COLO668 (cell line): Measurements from ENCODE around the gene MMP3.

Source experiments
- DNase-seq: peaks from one replicate; lab custom pipeline; 2025; ENCODE audit not compliant: unreplicated experiment; lab: John Stamatoyannopoulos, UW

Gene MMP3

DNA sequence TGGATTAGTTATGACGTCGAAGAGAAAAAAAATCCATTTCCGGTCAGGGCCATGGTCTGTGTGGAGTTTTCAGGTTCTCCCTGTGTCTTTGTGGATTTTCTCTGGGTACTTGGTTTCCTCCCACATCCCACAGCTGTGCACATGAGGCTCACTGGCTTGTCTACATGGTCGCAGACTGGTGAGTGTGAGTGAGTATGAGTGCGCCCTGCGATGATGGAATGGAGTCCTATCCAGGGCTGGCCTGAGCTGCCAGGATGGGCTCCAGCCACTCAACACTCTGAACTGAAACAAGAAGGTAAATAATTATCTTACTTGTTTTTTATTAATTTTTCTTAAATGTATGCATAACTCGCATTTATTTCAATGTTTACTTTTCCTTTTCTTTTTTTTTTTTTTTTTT is 10.8 kb downstream of the MMP3 start:
- DNase-seq = no peak

DNA sequence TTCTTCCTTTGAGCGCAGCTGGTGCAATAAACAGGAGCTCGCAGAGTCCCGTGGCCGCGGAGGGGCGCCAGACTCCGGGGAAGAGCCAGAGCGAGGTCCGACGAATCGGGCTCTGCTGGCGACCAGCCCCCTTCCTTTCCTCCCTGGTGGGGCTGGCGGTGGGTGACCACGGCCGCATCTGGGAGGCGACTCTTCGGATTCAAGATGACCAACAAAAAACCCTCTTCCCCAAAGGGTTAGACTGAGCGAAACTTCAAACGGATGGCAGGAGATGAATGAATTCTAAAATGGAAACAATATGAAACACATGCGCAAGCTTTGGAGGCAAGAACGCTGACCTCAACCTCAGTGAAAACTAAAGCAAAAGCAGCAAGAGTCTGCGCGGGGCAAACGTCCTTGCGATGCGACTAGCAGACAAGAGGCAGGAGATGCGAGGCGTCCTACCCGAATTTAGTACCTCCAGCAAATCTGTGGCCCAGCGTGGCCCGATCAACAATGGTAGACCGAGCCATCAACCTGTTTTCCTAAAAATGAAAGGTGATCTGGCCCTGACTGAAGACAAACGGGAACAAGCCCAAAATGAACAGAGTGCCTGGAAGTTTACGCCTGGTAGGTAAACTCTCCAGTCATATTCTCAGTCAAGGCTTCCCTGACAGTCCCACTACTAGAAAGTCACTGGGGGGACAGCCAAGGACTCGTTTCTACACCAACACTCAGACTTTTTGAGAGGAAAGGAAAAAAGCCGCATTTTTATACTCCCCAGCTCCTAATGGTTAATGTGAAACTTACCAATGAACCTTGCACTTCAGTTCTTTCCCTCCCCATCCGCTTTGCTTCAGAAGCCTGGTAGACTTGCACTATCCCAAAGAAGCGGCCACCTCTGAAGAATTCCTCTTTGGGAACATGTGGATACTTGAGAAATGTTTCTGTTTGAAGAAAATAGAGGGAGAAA is 11.6 kb downstream of the MMP3 start:
- DNase-seq = no peak

DNA sequence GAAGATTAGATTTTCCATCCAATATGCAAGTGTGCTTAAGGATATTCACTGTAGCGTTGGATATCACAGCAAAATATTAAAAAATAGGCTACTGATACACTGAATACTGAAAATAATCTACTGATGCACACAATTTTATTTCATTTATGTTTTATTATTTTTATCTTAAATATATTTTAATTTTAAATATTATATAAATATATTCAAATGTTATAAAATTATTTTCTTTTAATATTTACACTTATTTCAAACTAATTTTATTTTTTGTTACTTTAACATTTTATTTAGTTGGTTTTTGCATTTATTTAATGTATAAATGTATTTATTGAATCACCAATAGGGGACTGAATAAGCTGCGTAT is 12.3 kb downstream of the MMP3 start:
- no peak for DNase-seq

DNA sequence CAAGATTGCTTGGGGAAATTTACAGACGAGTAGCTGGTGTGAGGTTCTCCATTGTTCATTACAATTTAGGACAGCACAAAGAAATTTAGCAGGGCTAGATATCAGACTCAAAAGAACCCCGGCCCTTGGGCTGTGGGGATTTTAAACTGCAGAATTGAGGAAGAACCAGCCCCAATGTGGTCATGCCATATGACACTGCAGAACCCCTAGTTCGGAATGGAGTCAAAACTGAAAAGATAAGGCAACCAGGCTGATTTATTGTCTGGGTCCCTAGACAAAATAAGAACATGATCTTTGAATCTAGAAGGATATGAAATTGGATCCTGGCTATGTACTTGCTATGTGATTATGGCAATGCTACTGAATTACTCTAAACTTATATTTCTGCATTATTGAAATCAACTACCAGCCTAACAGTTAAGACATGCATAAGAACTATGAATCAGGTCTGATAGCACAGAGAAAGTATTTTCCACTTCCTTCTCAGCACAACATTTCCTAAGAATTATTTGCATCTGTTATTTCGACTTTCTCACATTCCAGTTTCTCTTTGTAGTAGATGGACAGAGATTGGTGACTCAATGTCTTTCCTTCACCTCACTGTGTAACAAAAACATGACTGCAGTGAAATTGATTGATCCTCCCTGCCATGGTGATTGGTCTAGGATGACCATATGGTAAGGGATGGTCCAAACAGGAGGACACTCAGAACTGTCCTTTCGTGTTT is 13.2 kb downstream of the MMP3 start:
- no peak for DNase-seq

DNA sequence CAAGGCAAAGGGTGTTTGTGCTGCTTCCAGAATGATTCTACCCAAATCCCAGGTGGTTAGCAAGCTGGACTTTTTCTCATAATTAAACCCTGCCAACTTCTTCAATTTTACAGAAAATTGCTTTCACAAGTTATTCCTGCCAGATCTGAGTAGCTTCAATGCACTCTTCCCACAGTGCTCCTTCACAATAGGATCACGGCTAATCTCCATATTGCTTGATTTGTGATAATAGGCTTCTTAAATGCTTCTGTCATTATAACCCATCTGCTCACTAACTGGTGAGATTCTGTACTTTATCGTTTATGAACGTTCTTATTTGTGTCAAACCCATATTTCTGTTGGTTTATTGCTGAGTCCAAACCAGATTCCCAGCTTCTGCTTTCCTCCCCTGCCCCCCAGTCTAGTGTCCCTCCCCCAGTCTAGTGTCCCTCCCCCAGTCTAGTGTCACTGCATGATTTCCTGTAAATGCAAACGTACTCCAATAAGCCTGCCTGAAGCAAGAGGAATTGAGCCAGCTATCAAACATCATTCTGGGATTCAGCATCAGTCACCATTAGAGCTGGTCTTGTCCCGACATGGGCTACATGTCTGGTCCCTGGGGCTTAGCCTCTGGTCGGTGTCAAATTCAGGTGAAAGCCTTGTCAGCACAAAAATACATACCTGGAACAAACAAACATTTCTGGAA is 14.0 kb downstream of the MMP3 start:
- DNase-seq = no peak

DNA sequence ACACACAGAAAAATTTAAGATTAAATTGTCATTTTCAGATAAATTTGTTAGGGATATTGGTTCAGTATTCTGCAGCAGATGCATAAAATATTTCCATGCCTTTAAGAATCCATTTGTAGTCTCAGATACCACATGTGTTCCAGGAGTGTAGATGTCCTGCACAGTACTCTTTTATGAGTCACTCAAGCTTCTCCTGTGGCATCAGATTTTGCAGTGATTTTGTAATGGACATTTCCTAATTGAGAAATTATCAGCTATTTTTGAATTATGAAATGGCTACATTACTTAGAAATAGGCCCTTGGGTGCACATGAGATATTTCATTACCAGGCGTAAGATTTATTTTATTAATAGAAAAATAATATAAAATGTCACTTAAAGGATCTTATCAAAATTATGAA is 18.9 kb downstream of the MMP3 start:
- no peak for DNase-seq

DNA sequence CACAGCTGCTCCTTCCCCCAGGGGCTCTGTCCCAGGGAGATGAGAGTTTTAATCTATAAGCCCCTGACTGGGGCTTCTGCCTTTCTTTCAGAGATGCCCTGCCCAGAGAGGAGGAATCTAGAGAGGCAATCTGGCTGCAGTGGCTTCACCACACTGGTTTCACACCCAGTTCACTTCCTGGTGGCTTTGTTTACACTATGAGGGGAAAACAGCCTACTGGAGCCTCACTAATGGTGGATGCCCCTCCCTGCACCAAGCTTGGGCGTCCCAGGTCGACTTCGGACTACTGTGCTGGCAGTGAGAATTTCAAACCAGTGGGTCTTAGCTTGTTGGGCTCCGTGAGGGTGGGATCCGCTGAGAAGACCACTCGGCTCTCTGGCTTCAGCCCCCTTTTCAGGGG is 23.9 kb downstream of the MMP3 start:
- DNase-seq = no peak

DNA sequence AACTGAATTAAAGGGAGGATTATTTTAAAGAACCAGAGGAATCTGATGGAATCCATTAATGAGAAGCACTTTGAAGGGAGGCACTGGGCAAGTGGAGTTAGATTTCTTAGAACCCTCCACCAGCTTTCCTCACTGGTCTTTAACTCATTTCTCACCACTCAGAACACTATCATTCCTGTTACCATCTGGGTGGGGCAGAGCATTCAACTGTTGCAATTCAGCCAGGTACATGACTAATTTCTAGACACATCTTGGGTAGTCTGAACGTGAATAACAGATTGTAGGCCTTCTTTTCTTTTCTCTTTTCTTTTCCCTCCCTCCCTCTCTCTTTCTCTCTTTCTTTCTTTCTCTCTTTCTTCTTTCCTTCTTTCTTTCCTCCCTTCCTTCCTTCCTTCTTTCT is 29.9 kb downstream of the MMP3 start:
- DNase-seq = no peak

DNA sequence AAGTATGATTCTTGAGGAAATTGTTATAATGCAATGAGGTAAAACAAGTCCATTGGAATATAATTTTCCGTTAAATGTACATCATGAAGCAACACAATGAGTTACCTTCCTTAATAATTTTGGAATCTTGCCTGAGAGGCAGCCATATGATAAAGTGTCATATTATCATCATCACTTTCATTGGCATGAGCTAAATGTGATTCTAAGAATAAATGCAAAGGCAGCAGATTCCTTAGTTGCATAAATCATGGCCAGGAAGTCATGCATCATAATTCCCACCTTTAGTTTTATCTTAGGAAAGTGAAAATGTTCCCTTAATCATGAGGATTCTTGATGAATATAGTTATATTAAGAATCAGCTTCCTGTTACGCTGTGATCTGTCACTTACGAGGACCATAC is 31.2 kb downstream of the MMP3 start:
- no peak for DNase-seq

DNA sequence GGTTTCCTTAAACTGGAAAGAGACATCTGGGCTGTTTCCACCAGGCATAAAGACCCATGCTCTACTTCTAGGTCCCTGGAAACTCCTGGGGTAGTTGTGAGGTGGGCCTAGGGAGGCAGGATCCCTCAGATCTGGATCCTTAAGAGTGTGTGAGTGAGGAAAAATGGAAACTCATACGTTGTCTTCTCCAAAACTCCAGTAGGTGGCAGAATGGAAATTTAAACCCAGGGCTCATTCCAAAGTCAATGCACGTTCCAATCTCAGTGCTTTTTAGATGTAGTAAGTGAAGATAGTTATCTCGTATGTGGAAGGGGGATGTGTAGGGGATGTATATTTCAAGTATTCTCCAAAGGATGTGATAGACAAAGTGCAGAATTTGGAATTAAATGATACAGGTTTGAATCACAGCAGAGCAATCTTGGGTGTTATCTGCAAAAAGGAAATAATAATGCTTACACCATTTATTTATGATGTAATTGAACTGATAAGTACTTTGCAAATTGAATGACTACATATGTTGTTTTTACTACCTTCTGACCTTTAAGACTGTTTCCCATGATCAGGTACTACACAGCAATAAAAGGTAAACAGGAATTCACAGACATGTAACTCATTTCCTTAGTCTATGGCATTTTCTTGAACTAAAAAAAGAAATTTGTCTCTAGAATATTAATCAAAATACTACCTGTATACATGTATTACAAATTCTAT is 32.3 kb downstream of the MMP3 start:
- DNase-seq = no peak

DNA sequence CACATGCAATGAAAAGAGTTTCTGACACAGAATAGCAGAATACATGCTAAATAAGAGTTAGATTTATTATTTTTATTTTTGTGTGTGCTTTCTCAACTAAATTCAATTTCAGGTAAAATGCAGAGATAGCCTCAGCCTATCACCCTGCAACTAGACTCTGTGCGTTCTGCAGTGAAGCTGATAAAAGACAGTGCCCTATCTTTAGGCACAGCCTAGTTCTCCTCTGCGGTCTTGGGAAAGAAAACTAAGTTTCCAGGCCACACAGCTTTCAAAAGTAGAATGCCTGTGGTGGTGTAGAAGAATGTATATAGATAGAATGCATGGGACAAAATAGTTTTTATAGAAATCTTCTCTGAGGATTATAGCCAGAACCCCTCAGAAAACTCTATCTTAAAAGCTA is 33.4 kb downstream of the MMP3 start:
- DNase-seq = no peak

DNA sequence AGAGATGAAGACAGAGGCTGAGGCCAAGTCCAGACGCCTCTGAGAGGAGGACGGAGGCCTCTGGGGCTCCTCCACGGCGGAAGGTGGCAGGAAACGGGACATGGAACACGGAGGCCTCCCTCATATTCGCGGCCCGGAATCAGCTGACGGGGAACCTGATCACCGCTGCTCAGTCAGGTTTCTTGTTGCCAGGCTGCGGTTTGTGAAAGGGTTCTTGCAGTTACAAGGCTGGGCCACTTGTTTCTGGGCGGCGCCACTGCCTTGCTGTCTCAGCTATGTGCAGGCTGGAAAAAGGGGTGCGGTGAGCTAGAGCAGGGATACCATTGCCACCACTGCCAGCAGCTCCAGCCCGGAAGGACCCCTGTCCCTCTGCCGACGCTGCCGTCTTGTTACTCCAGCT is 35.5 kb downstream of the MMP3 start:
- DNase-seq = peak; percentile 5

DNA sequence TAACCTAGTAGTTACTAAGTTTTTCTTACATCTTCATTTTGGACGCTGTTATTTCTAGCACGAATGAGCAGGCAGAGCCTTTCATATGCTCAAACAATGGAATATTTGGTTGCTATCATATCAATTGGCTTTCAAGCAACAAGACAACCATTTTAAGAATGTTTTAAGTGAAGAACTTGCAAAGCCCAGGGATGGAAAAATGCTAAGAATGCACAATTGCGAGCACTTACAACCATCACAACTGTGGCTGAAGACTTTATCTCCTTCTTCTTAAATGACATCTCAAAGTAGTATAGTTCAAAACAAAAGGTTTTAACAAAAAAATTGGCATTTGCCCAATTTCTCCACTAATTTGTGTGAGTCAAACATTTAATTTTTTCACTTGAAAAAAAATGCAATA is 37.1 kb downstream of the MMP3 start:
- DNase-seq = no peak

DNA sequence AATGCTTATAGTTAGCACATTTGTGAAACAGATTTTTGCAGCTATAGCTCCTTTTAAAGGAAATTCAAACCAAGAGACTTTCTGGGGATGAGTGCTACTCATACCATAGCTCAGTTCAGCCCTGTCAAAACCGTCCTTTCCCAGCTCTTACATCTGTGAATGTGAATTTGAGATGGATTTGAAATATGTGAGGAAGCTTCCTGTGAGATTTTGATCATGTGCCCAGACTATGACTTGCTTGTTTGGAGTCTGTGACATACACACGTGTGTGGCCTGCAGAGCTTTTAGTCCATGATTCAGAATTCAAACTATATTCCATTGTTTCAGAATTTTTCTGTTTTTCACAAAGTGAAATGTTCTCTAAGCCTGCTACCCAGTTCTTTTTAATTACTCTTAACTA is 41.1 kb downstream of the MMP3 start:
- no peak for DNase-seq

DNA sequence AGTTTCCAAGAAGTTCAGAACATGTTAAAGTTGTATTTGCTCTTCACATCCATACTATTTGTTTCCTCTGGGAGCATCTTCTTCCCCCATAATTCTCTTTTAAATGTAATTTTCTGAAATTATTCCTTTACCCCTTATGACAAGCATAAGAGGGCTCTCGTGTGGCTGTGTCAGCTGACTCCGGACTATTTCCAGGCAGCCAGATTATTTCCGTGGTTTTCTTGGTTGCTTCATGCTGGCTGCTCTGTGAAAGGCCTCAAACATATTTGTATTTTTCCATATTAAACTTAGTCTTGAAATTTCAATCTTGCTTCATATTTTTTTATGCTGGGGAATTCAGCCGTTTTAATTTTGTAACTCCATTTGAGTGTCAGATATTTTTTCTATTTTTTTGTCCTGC is 42.6 kb downstream of the MMP3 start:
- no peak for DNase-seq

DNA sequence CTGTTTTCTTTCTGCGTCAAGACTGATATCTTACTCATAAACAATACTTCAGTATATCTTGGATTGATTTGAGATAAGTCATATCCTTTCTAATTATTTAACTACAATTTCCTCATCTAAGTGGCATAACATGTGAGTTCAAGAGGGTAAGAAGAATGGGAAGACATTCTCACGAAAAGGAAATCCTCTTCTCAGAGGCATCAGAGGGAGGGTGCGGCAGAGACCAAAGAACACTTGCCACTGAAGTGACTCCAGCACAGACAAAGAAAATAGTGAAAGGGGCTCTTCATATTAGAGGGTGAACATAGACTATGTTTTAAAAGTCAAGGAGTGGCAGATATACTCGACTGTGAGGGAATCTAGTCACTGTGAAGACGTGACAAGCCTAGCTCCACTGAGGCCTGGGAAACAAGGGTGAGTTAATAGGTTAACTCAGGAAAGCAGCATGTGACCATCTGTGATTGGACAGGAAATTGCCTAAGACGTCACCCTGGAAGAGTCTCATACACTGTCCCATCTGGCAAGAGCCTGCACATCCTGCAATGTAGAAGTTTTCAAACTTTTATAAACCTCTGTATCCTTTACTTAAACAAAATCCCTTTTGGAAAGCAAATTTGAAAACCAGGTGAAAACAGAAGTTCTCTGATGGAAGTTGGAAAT is 43.6 kb downstream of the MMP3 start:
- no peak for DNase-seq

DNA sequence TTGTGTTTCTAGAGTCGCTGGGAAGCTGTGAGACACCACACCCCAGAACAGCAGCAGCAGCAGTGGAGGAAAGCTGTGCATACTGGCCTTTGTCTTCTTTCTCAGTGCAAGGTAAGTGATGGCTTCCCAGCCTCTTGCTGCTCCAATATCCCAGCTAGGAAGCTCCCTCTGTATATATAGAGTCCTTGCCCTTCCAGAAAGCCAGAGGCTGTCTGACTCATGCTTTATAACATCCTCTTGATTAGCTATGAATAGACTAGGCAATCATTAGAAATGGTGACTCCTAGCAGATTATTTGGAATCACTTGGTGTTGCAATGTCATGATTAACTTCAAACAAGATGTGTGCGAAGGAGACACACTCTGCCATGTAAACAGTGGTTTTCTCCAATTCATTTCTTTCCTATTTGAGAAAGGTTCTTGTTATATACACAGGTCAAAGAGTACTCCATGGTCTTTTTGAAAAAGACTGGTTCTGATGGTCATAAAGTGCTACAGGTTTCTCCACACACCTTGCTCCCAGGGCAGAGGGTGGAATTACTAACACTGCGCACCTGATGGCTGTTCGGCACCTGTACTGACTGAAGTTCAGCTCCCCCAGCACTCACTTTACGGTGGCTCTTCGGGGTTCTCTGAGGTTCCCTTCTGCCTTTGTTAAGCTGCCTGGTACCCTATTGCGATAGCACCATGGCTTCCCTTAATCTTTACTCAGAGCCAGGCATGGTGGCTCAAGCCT is 45.2 kb downstream of the MMP3 start, which contains the start of gene MMP1:
TSS of gene MMP1 (minus strand) at position 149 of the 735 bp plus-strand sequence. CDS start at position 81, 68 bp downstream.
- DNase-seq = no peak

DNA sequence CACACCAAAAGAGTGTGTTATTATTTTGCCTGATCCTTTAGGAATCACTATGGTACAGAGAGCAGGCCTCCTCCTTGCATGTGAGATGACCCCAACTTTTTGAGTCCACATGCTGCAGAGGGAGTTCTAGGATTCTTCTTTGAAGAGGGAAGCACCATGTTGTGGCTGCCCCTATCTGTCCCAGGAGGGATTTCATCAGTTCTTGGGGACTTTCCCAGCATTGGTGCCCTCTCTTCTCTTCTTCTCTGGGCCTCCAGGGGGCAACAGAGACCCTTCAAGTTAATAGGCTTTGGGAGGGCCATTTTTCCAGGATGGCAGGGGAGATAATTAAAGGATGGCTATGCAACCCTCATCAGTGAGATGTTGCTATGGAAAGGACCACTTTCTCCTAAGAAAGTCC is 49.0 kb downstream of the MMP3 start:
- peak; percentile 19 for DNase-seq

DNA sequence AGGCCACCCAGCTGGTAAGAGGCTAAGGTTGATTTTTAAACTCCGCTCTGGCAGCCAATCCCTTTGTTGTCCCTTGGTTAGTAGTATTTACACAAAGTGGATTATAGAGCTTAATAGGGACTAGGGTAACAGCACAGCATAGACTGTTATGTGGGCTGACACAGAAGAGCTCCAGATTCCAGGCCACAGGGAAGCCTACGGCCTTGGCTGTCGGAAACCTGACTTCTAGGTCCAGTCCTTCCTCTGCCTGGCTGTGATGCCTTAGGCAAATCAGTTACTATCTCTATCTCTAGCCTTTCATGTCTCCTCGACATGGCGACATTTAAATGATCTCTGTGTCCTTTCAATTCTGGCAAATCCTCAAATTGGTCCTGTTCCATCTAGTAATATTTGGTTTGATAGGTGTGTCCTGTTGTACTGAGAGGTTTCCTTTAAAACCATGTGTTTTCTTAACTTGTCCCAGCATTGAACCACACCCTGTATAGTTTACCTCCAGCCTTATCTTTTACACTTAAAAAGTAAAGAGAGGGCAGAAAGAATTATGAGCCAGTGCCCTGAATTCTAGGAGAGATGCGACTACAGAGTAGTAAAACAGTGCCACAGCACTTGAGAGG is 49.6 kb downstream of the MMP3 start:
- DNase-seq = no peak

DNA sequence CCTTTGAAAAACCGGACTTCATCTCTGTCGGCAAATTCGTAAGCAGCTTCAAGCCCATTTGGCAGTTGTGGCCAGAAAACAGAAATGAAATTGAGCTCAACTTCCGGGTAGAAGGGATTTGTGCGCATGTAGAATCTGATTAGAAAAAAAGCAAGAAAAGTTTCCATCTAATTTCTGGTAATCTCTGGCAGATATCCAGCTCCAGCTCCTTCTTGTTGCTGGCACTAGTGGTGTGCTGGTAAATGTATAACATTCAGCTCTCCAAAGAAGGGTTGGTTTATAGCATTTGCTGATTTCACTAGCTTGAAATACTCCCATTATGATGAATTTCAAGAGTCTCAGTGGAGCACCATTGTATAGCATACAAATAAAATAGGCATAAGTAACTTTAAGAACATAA is 50.8 kb downstream of the MMP3 start:
- no peak for DNase-seq
